ENCODE results near the gene IGFBP5. TPM values are rescaled to one million over a fixed set of nuclear protein-coding genes. Genes with fewer than 3 reads are reported as not detected.

The IGFBP5 gene
- total RNA-seq, 4 donors from 2014 or later, result 178 to 1,859 (median 1,369) TPM

GRCh38 chr2:216739035-216739434, 43.7 kb upstream of the IGFBP5 start:
- no peaks in the 10 kb centered on the region for H3K36me3 ChIP-seq
- no peaks in the 10 kb centered on the region for H3K9me3 ChIP-seq
- WGBS, 2 donors, result 71 to 80% methylated on average over 3 of the region's 3 CpGs
- no peak for DNase-seq (ENCODE audit: low spot score in 2 of 2)
- H3K4me1 ChIP-seq, result peaks cover 0 to 20% (median 5%) of the 10 kb centered on the region in 4 donors
- no peaks in the 10 kb centered on the region for H3K27me3 ChIP-seq
- no peak for TF ChIP-seq EP300 (IDR thresholded peaks at IDR 0.05)
- no peak for TF ChIP-seq CTCF (IDR thresholded peaks at IDR 0.05)
- no peak for TF ChIP-seq POLR2A (IDR thresholded peaks at IDR 0.05)
- H3K4me3 ChIP-seq, result no peak overlapping the region
- no peak overlapping the region for H3K27ac ChIP-seq

GRCh38 chr2:216737676-216738075, 42.3 kb upstream of the IGFBP5 start:
- no peak overlapping the region for H3K4me3 ChIP-seq
- TF ChIP-seq CTCF (IDR thresholded peaks at IDR 0.05) (no peak), POLR2A (IDR thresholded peaks at IDR 0.05) (no peak), EP300 (IDR thresholded peaks at IDR 0.05) (no peak)
- H3K9me3 ChIP-seq, result no peaks in the 10 kb centered on the region
- H3K4me1 ChIP-seq, result peaks cover 0 to 10% (median 3%) of the 10 kb centered on the region in 4 donors
- no peak overlapping the region for H3K27ac ChIP-seq
- no peaks in the 10 kb centered on the region for H3K27me3 ChIP-seq
- 88 to 90% methylated on average over 4 of the region's 4 CpGs for WGBS, 2 donors
- no peaks in the 10 kb centered on the region for H3K36me3 ChIP-seq
- DNase-seq (ENCODE audit: low spot score in 2 of 2), result no peak

- no peak for TF ChIP-seq EP300 (IDR thresholded peaks at IDR 0.05)
- TF ChIP-seq POLR2A (IDR thresholded peaks at IDR 0.05), result no peak
- TF ChIP-seq CTCF (IDR thresholded peaks at IDR 0.05), result no peak
- DNase-seq (ENCODE audit: low spot score in 2 of 2), result no peak
- H3K36me3 ChIP-seq, result no peaks in the 10 kb centered on the region
- 0% methylated on average over 1 of the region's 1 CpG for WGBS, 2 donors
- H3K9me3 ChIP-seq, result no peaks in the 10 kb centered on the region
- no peak overlapping the region for H3K4me3 ChIP-seq
- no peaks in the 10 kb centered on the region for H3K27me3 ChIP-seq
- H3K4me1 ChIP-seq, result peaks cover 0 to 9% (median 3%) of the 10 kb centered on the region in 4 donors
- H3K27ac ChIP-seq, result no peak overlapping the region
Measured at GRCh38 chr2:216736326-216736725, 41.0 kb upstream of the IGFBP5 start.

- no peak for TF ChIP-seq EP300 (IDR thresholded peaks at IDR 0.05)
- no peak for TF ChIP-seq CTCF (IDR thresholded peaks at IDR 0.05)
- no peak for TF ChIP-seq POLR2A (IDR thresholded peaks at IDR 0.05)
- no peaks in the 10 kb centered on the region for H3K27me3 ChIP-seq
- no peaks in the 10 kb centered on the region for H3K36me3 ChIP-seq
- H3K27ac ChIP-seq, result no peak overlapping the region
- H3K4me3 ChIP-seq, result no peak overlapping the region
- H3K9me3 ChIP-seq, result no peaks in the 10 kb centered on the region
- DNase-seq (ENCODE audit: low spot score in 2 of 2), result no peak
- peaks cover 0 to 6% (median 1%) of the 10 kb centered on the region in 4 donors for H3K4me1 ChIP-seq
Measured at GRCh38 chr2:216735668-216736067, 40.3 kb upstream of the IGFBP5 start.

GRCh38 chr2:216735086-216735485, 39.7 kb upstream of the IGFBP5 start:
- no peak for DNase-seq (ENCODE audit: low spot score in 2 of 2)
- H3K4me3 ChIP-seq, result no peak overlapping the region
- no peak for TF ChIP-seq CTCF (IDR thresholded peaks at IDR 0.05)
- no peak for TF ChIP-seq POLR2A (IDR thresholded peaks at IDR 0.05)
- TF ChIP-seq EP300 (IDR thresholded peaks at IDR 0.05), result no peak
- H3K9me3 ChIP-seq, result no peaks in the 10 kb centered on the region
- H3K27me3 ChIP-seq, result no peaks in the 10 kb centered on the region
- peaks cover 0 to 6% (median 0%) of the 10 kb centered on the region in 4 donors for H3K4me1 ChIP-seq
- no peaks in the 10 kb centered on the region for H3K36me3 ChIP-seq
- H3K27ac ChIP-seq, result peak overlapping the region in 1 of 4 donors; percentile 5
- 35 to 54% methylated on average over 6 of the region's 6 CpGs for WGBS, 2 donors

Data from tibial nerve (tissue), 4 donors.